IMR-90 (cell line): ENCODE results near the gene ALDH6A1. TPM values are rescaled to one million over a fixed set of nuclear protein-coding genes. Genes with fewer than 3 reads are reported as not detected.
"Not testable (repeated sequence)": the region's sequence is repeated elsewhere in the genome, so short reads cannot be mapped to it uniquely, and the experiment has no call there.

Experiments
- ATAC-seq: fragments of 200-7000 bp; cut with Tn5 transposase; 2 replicates; pipeline ENCODE4 v1.9.1; 2020; ENCODE audit warnings: low read depth, mild to moderate bottlenecking, moderate library complexity
- BruUV-seq: library from RNA; stranded (reverse); fragments of 400-500 nt; replicated peaks from 2 replicates; lab custom pipeline; 2021; lab: Mats Ljungman, UMichigan
- CTCF ChIA-PET: fragments of 300-600 bp; formaldehyde crosslinking; extraction: SDS; loops from one replicate; lab custom pipeline; 2021; ENCODE audit warnings: antibody characterized with exemption; lab: Yijun Ruan, JAX
- POLR2A ChIA-PET: fragments of 300-600 bp; sonication (Branson Sonifier 250); formaldehyde crosslinking; loops from one replicate; lab custom pipeline; 2022; ENCODE audit warnings: antibody characterized with exemption; ENCODE audit not compliant: unreplicated experiment; lab: Charles Lee
- DNase-seq: peaks from one replicate; pipeline ENCODE4 v3.0.0; 2013
- H2AFZ ChIP-seq: replicated peaks from 2 replicates; pipeline ENCODE3; 2013; ENCODE audit warnings: low read length, mild to moderate bottlenecking; ENCODE audit not compliant: poor library complexity
- H2AK5ac ChIP-seq: 2 replicates; pipeline ENCODE4 v1.6.1; 2013; ENCODE audit warnings: low read depth, low read length, inconsistent platforms
- H2AK9ac ChIP-seq: replicated peaks from 2 replicates; pipeline ENCODE3; 2013; ENCODE audit warnings: mild to moderate bottlenecking, low read depth, low read length, moderate library complexity; ENCODE audit not compliant: poor library complexity
- H2BK120ac ChIP-seq: 2 replicates; pipeline ENCODE4 v1.6.1; 2013; ENCODE audit warnings: low read depth, low read length, inconsistent platforms
- H2BK15ac ChIP-seq: 3 replicates; pipeline ENCODE4 v1.6.1; 2013; ENCODE audit warnings: low read depth, low read length, inconsistent platforms
- H2BK20ac ChIP-seq: 2 replicates; pipeline ENCODE4 v1.6.1; 2013; ENCODE audit warnings: low read depth, mild to moderate bottlenecking, inconsistent platforms, low read length, moderate library complexity
- H2BK5ac ChIP-seq: 2 replicates; pipeline ENCODE4 v1.6.1; 2013; ENCODE audit warnings: mild to moderate bottlenecking, low read depth, low read length, inconsistent platforms; ENCODE audit not compliant: poor library complexity, severe bottlenecking
- H3K14ac ChIP-seq: replicated peaks from 2 replicates; pipeline ENCODE4 v1.6.1; 2013; ENCODE audit warnings: low read depth, low read length, inconsistent platforms
- H3K18ac ChIP-seq: 2 replicates; pipeline ENCODE4 v1.6.1; 2013; ENCODE audit warnings: low read depth, low read length, control low read depth
- H3K23ac ChIP-seq: 2 replicates; pipeline ENCODE4 v1.6.1; 2013; ENCODE audit warnings: low read depth, low read length, inconsistent platforms
- H3K27ac ChIP-seq: 2 replicates; pipeline ENCODE4 v1.5.1; 2013; ENCODE audit warnings: mild to moderate bottlenecking, control low read depth, low read length; ENCODE audit not compliant: insufficient read depth
- H3K27me3 ChIP-seq: 2 replicates; pipeline ENCODE4 v1.6.1; 2013; ENCODE audit warnings: low read length; ENCODE audit not compliant: control insufficient read depth, insufficient read depth
- H3K36me3 ChIP-seq: 2 replicates; pipeline ENCODE4 v1.6.1; 2013; ENCODE audit warnings: low read length, mixed read lengths; ENCODE audit not compliant: control insufficient read depth, insufficient read depth
- H3K4ac ChIP-seq: 2 replicates; pipeline ENCODE4 v1.6.1; 2013; ENCODE audit warnings: low read depth, low read length, inconsistent platforms
- H3K4me1 ChIP-seq: 2 replicates; pipeline ENCODE4 v1.6.1; 2013; ENCODE audit warnings: low read length, mixed read lengths; ENCODE audit not compliant: control insufficient read depth, insufficient read depth
- H3K4me2 ChIP-seq: 2 replicates; pipeline ENCODE4 v1.6.1; 2013; ENCODE audit warnings: low read depth, mild to moderate bottlenecking, control low read depth, low read length, moderate library complexity
- H3K4me3 ChIP-seq: 2 replicates; pipeline ENCODE4 v1.5.1; 2013; ENCODE audit warnings: low read depth, mild to moderate bottlenecking, control low read depth, low read length, moderate library complexity; ENCODE audit not compliant: insufficient read depth
- H3K56ac ChIP-seq: 2 replicates; pipeline ENCODE4 v1.6.1; 2013; ENCODE audit warnings: low read length, inconsistent platforms; ENCODE audit not compliant: insufficient read depth; ENCODE audit errors: extremely low read depth
- H3K79me1 ChIP-seq, 2 experiments: 2 replicates each; pipeline ENCODE4 v1.6.1; 2013; ENCODE audit warnings: low read length in 2 of 2, inconsistent platforms in 1 of 2, low read depth in 1 of 2
- H3K9ac ChIP-seq: 2 replicates; pipeline ENCODE4 v1.6.1; 2013; ENCODE audit warnings: low read depth, low read length, control low read depth
- H3K9me1 ChIP-seq: 2 replicates; pipeline ENCODE4 v1.6.1; 2013; ENCODE audit warnings: low read length, inconsistent platforms; ENCODE audit not compliant: insufficient read depth
- H3K9me3 ChIP-seq: 2 replicates; pipeline ENCODE4 v1.6.1; 2013; ENCODE audit warnings: low read length; ENCODE audit not compliant: control insufficient read depth, insufficient read depth
- H4K20me1 ChIP-seq: 2 replicates; pipeline ENCODE4 v1.6.1; 2013; ENCODE audit warnings: low read length, inconsistent platforms; ENCODE audit not compliant: insufficient read depth
- H4K5ac ChIP-seq: 2 replicates; pipeline ENCODE4 v1.6.1; 2013; ENCODE audit warnings: mild to moderate bottlenecking, low read depth, low read length, control low read depth
- H4K8ac ChIP-seq, 2 experiments: 2 replicates each; pipeline ENCODE4 v1.6.1; 2013; ENCODE audit warnings: low read depth in 2 of 2, low read length in 2 of 2, control low read depth in 1 of 2, inconsistent platforms in 1 of 2
- H4K91ac ChIP-seq: 2 replicates; pipeline ENCODE4 v1.6.1; 2013; ENCODE audit warnings: low read depth, low read length, inconsistent platforms; ENCODE audit not compliant: insufficient read depth
- CEBPB ChIP-seq: IDR thresholded peaks from 2 replicates; pipeline ENCODE4 v1.6.1; 2012; ENCODE audit warnings: low read depth, low read length, improper control_type of control experiment
- CHD1 ChIP-seq: IDR thresholded peaks from 2 replicates; pipeline ENCODE4 v1.6.1; 2012; ENCODE audit warnings: low read depth, low read length, improper control_type of control experiment
- SMC3 ChIP-seq: fragments of 150-350 bp; IDR thresholded peaks from 2 replicates; pipeline ENCODE4 v1.6.1; 2016; ENCODE audit warnings: low read depth, mild to moderate bottlenecking, antibody characterized with exemption, low read length, moderate library complexity
- WGBS, 2 experiments: methylation state at CpG; one replicate each; pipeline versions ENCODE4 v1.1.5 to v1.1.7; 2013; ENCODE audit warnings: missing lambda C conversion rate in 2 of 2; ENCODE audit not compliant: insufficient read length in 1 of 2; ENCODE audit errors: extremely low coverage in 2 of 2; 5-methylcytosine and 5-hydroxymethylcytosine counted together
- dilution Hi-C: fragments of 300-500 bp; cut with HindIII; formaldehyde crosslinking; loops from one replicate; pipeline ENCODE4 v1.14.3; 2018; ENCODE audit warnings: low sequenced_read_pairs; ENCODE audit not compliant: unreplicated experiment
- in situ Hi-C: fragments of 300-500 bp; cut with MboI; formaldehyde crosslinking; loops from 3 replicates; pipeline ENCODE4 v1.14.3; 2019; ENCODE audit warnings: low sequenced_read_pairs, inconsistent platforms, mixed read lengths
- intact Hi-C: fragments of 100-400 bp; cut with micrococcal nuclease; formaldehyde crosslinking; loops from 2 replicates; pipeline ENCODE4 v1.10.0; 2022
- polyA plus RNA-seq, 3 experiments: library from polyadenylated mRNA; depleted of rRNA; stranded (reverse); fragments of >200 nt; gene quantifications; 2 replicates each; pipeline ENCODE4 v1.2.3, GENCODE V29; 2012; ENCODE audit warnings: low replicate concordance in 1 of 3
- total RNA-seq: library from RNA; depleted of rRNA; stranded (reverse); fragments of >200 nt; gene quantifications from 2 replicates; pipeline ENCODE4 v1.2.3, GENCODE V29; 2012

ALDH6A1 gene
- total and polyA plus RNA-seq, 2 of the 4 experiments (the other 2 are of a cell fraction): 6.0 to 15.1 TPM

DNA sequence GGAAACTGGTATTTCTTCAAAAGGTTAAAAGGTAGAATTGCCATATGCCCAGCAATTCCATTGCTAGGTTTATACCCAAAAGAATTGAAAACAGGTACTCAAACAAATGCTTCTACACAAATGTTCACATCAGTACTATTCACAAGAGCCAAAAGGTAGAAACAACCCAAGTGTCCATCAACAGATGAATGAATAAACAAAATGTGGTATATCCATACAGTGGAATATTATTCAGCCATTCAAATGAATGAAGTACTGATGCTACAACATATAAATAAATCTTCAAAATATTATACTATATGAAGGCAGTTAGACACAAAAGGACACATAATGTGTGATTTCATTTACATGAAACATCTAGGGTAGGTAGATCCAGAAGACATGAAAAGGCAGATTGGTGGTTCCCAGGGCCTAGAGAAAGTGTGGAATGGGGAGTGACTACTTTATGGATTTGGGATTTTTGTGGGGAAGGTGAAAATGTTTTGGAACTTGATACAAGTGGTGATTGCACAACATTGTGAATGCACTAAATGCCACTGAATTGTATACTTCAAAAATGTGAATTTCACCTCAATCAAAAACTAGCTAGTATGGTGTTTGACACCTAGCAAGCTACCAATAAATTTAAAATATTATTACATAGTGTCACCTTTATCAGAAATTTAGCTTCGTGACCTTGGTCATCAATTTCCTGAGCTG is 42.2 kb upstream of the ALDH6A1 start:
- H3K4me1 ChIP-seq: no peaks in the 10 kb centered on the region
- H2AK9ac ChIP-seq: no peak overlapping the region
- no peaks in the 10 kb centered on the region for H3K9me3 ChIP-seq
- dilution Hi-C loops: no loop called here
- no peak overlapping the region for H2BK15ac ChIP-seq
- intact Hi-C loops: no loop called here
- H4K20me1 ChIP-seq: no peaks in the 10 kb centered on the region
- WGBS, 2 experiments: no CpG with 5 or more reads among the region's 1 CpG
- H3K36me3 ChIP-seq: peaks cover 1% of the 10 kb centered on the region; the same call in 1 of the 2 replicates
- BruUV-seq: no TSS peak
- no peaks in the 10 kb centered on the region for H3K79me1 ChIP-seq
- ATAC-seq (no peak), DNase-seq (no peak)
- H3K4me3 ChIP-seq: no peak overlapping the region
- no peak overlapping the region for H3K4ac ChIP-seq
- no peak overlapping the region for H2BK5ac ChIP-seq
- no peak overlapping the region for H3K9ac ChIP-seq
- H3K4me2 ChIP-seq: no peak overlapping the region
- no peak overlapping the region for H2AFZ ChIP-seq
- no peaks in the 10 kb centered on the region for H3K27me3 ChIP-seq
- no peak overlapping the region for H3K27ac ChIP-seq
- no peak overlapping the region for H3K56ac ChIP-seq
- no peak overlapping the region for H2AK5ac ChIP-seq
- H3K9me1 ChIP-seq: no peaks in the 10 kb centered on the region
- no peak overlapping the region for H3K18ac ChIP-seq
- ChIA-PET CTCF (no interaction called here), POLR2A (no interaction called here)
- H4K5ac ChIP-seq: no peak overlapping the region
- H2BK120ac ChIP-seq: no peak overlapping the region
- no peak overlapping the region for H3K14ac ChIP-seq
- H3K23ac ChIP-seq: no peak overlapping the region
- no peak overlapping the region for H2BK20ac ChIP-seq
- in situ Hi-C loops: no loop called here
- H4K8ac ChIP-seq: no peak overlapping the region
- TF ChIP-seq CEBPB: peak; percentile 74
- no peak for TF ChIP-seq SMC3
- TF ChIP-seq CHD1: no peak
- H4K91ac ChIP-seq: no peak overlapping the region

DNA sequence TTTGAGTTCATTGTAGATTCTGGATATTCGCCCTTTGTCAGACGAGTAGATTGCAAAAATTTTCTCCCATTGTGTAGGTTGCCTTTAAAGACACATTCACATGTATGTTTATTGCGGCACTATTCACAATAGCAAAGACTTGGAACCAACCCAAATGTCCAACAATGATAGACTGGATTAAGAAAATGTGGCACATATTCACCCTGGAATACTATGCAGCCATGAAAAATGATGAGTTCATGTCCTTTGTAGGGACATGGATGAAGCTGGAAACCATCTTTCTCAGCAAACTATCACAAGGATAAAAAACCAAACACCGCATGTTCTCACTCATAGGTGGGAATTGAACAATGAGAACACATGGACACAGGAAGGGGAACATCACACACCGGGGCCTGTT is 41.2 kb upstream of the ALDH6A1 start:
- H3K18ac ChIP-seq, BruUV-seq, H4K5ac ChIP-seq, H4K8ac ChIP-seq, H2AFZ ChIP-seq, H2BK15ac ChIP-seq, H3K79me1 ChIP-seq, CTCF ChIA-PET, H2AK9ac ChIP-seq, H3K36me3 ChIP-seq, H3K4ac ChIP-seq, H3K27ac ChIP-seq, H2BK120ac ChIP-seq, H3K27me3 ChIP-seq, H3K23ac ChIP-seq, H2BK5ac ChIP-seq, H2BK20ac ChIP-seq, in situ Hi-C loops, H3K4me2 ChIP-seq, H3K56ac ChIP-seq, H3K9ac ChIP-seq, H2AK5ac ChIP-seq, H3K9me1 ChIP-seq, intact Hi-C loops, dilution Hi-C loops, H3K14ac ChIP-seq, POLR2A ChIA-PET, H4K20me1 ChIP-seq, H4K91ac ChIP-seq, DNase-seq, ATAC-seq, H3K4me1 ChIP-seq, H3K4me3 ChIP-seq, H3K9me3 ChIP-seq: not testable (repeated sequence)
- no CpG with 5 or more reads among the region's 5 CpGs for WGBS, 2 experiments
